ENCODE data around the gene RAPGEF2. TPM values are rescaled to one million over a fixed set of nuclear protein-coding genes. Genes with fewer than 3 reads are reported as not detected.

RAPGEF2 gene
- total RNA-seq, 1 experiment from 2014 or later: 29.8 TPM

DNA sequence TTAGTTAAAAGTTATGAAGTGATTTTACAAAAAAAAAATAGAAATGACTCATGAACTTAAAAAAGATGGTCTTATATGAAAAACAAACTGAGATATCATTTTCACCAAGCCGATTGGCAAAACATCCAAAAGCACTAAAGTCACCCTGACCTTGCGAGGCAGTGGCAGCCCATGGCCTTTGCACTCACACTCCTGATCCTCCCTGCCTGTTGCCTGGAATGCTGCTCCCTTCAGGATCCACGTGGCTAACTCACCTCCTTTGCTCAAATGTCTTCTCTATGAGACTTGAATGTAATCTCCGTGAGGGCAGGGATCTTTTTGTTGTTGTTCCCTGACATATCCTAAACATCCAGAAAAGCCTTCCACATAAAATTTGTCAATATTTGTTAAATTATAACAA, 106.4 kb downstream of the RAPGEF2 start:
- Histone ChIP-seq H2AFZ (no peak overlapping the region), H3K27me3 (ENCODE audit: insufficient read depth, low read depth) (no peaks in the 10 kb centered on the region), H3K9me2 (ENCODE audit: insufficient read depth) (no peaks in the 10 kb centered on the region), H3K4me1 (replicated peaks; ENCODE audit: insufficient read depth) (no peaks in the 10 kb centered on the region), H3K27ac (no peak overlapping the region), H4K20me1 (ENCODE audit: insufficient read depth) (no peaks in the 10 kb centered on the region), H3K4me3 (no peak overlapping the region), H3K36me3 (ENCODE audit: low read depth) (no peaks in the 10 kb centered on the region), H3F3A (ENCODE audit: insufficient read depth, low read depth) (no peaks in the 10 kb centered on the region), H3K4me2 (no peak overlapping the region), H3K79me2 (ENCODE audit: low read depth) (no peaks in the 10 kb centered on the region), H3K9me3 (ENCODE audit: insufficient read depth, low read depth) (no peaks in the 10 kb centered on the region)
- CTCF ChIA-PET: interaction anchor here (0.7 kb wide), 1 partner anchor 530 kb away, joined by 3 read pairs; no protein-coding TSS in a partner anchor
- POLR2A ChIA-PET (ENCODE audit: unreplicated experiment): no interaction called here
- BruUV-seq (replicated peaks): no TSS peak
- intact Hi-C loops (cut with micrococcal nuclease; ENCODE audit: unreplicated experiment): loop anchor here (10.0 kb wide), 1 partner anchor 794 kb away; no protein-coding TSS in a partner anchor
- no peak for DNase-seq
- TF ChIP-seq, protein P1, sequence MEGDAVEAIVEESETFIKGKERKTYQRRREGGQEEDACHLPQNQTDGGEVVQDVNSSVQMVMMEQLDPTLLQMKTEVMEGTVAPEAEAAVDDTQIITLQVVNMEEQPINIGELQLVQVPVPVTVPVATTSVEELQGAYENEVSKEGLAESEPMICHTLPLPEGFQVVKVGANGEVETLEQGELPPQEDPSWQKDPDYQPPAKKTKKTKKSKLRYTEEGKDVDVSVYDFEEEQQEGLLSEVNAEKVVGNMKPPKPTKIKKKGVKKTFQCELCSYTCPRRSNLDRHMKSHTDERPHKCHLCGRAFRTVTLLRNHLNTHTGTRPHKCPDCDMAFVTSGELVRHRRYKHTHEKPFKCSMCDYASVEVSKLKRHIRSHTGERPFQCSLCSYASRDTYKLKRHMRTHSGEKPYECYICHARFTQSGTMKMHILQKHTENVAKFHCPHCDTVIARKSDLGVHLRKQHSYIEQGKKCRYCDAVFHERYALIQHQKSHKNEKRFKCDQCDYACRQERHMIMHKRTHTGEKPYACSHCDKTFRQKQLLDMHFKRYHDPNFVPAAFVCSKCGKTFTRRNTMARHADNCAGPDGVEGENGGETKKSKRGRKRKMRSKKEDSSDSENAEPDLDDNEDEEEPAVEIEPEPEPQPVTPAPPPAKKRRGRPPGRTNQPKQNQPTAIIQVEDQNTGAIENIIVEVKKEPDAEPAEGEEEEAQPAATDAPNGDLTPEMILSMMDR (conservative IDR thresholded peaks at IDR 0.05): no peak
- no peak for TF ChIP-seq EZH2 (IDR thresholded peaks at IDR 0.05; ENCODE audit: low read depth)

DNA sequence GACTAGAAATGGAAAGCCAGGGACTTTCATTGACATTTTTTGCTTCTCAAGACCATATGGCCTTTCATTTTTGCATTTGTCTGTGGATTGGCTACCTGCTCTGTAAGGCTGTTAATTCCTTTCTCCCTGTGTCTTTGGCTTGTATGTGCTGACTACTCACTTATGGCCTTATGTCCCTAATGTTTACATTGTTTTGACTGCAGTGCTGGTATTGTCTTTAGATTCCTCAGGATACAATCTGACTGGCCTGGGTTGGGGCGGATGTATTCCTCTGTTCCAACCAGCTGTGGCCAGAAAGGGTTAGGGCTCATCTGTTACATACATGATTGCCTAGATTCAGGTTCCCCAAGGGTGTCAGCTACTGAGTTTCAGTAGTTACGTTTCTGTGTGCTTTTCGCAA, 108.1 kb downstream of the RAPGEF2 start:
- intact Hi-C loops (cut with micrococcal nuclease; ENCODE audit: unreplicated experiment): no loop called here
- no TSS peak for BruUV-seq (replicated peaks)
- CTCF ChIA-PET: no interaction called here

DNA sequence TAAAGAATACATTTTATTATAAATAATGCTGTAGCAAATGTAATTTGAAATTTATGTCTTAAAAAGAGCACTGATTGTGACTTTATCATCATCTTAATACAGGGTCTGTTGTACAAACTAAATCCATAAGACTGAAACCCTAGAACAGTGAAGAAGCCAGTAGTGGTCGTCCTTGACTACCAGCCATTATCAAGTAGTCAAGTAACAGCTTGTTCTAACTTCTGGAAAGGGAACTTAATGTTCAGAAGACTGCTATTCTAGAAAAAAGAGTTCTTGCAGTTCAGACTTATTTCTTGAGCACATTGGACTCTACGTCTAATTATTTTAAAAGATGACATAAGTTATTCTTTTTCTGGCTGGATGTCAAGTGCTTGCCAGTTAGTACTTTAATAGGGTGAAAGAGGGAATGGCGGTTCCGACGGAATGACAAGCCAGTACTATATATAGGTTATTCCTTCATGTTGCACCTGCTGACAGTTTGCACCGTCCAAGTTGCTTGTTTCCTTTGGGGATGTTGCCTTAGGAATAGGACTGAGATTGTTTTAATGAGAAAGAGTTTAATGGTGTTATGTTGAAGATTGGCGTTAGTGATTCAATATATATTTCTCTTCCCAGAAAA, 109.9 kb downstream of the RAPGEF2 start:
- DNase-seq: no peak
- Histone ChIP-seq H3K4me1 (replicated peaks; ENCODE audit: insufficient read depth) (no peaks in the 10 kb centered on the region), H3K9me2 (ENCODE audit: insufficient read depth) (no peaks in the 10 kb centered on the region), H3K36me3 (ENCODE audit: low read depth) (no peaks in the 10 kb centered on the region), H3K27me3 (ENCODE audit: insufficient read depth, low read depth) (no peaks in the 10 kb centered on the region), H3F3A (ENCODE audit: insufficient read depth, low read depth) (no peaks in the 10 kb centered on the region), H2AFZ (no peak overlapping the region), H4K20me1 (ENCODE audit: insufficient read depth) (no peaks in the 10 kb centered on the region; the same call in 1 of the 2 replicates), H3K4me3 (no peak overlapping the region), H3K9me3 (ENCODE audit: insufficient read depth, low read depth) (no peaks in the 10 kb centered on the region), H3K79me2 (ENCODE audit: low read depth) (0 out of 2 replicates have a peak, but pooled peaks cover 6% of the 10 kb centered on the region), H3K27ac (no peak overlapping the region), H3K4me2 (no peak overlapping the region)
- CTCF ChIA-PET: interaction anchor here (0.6 kb wide), 1 partner anchor 475 kb away, joined by 4 read pairs; no protein-coding TSS in a partner anchor
- no peak for TF ChIP-seq EZH2 (IDR thresholded peaks at IDR 0.05; ENCODE audit: low read depth)
- TF ChIP-seq, protein P1 (conservative IDR thresholded peaks at IDR 0.05): no peak
- intact Hi-C loops (cut with micrococcal nuclease; ENCODE audit: unreplicated experiment): no loop called here
- POLR2A ChIA-PET (ENCODE audit: unreplicated experiment): no interaction called here
- BruUV-seq (replicated peaks): no TSS peak

More for the DNA sequence above, 108.1 kb downstream of the RAPGEF2 start:
- H3K36me3 ChIP-seq (ENCODE audit: low read depth): no peaks in the 10 kb centered on the region
- no peak overlapping the region for H2AFZ ChIP-seq
- no peaks in the 10 kb centered on the region for H4K20me1 ChIP-seq (ENCODE audit: insufficient read depth)
- H3K9me3 ChIP-seq (ENCODE audit: insufficient read depth, low read depth): no peaks in the 10 kb centered on the region
- H3K4me1 ChIP-seq (replicated peaks; ENCODE audit: insufficient read depth): no peaks in the 10 kb centered on the region
- H3K27ac ChIP-seq: no peak overlapping the region
- TF ChIP-seq, protein P1 (conservative IDR thresholded peaks at IDR 0.05): no peak
- TF ChIP-seq EZH2 (IDR thresholded peaks at IDR 0.05; ENCODE audit: low read depth): no peak
- H3K4me2 ChIP-seq: no peak overlapping the region
- no peaks in the 10 kb centered on the region for H3K9me2 ChIP-seq (ENCODE audit: insufficient read depth)
- POLR2A ChIA-PET (ENCODE audit: unreplicated experiment): no interaction called here
- no peaks in the 10 kb centered on the region for H3K79me2 ChIP-seq (ENCODE audit: low read depth)
- no peaks in the 10 kb centered on the region for H3K27me3 ChIP-seq (ENCODE audit: insufficient read depth, low read depth)
- no peaks in the 10 kb centered on the region for H3F3A ChIP-seq (ENCODE audit: insufficient read depth, low read depth)
- no peak for DNase-seq
- no peak overlapping the region for H3K4me3 ChIP-seq

Measured in PC-9 (cell line).